ENCODE data around the gene DPCD. TPM values are rescaled to one million over a fixed set of nuclear protein-coding genes. Genes with fewer than 3 reads are reported as not detected.

Gene DPCD
- total RNA-seq, 2 experiments from 2014 or later: 9.1 to 10.3 TPM

DNA sequence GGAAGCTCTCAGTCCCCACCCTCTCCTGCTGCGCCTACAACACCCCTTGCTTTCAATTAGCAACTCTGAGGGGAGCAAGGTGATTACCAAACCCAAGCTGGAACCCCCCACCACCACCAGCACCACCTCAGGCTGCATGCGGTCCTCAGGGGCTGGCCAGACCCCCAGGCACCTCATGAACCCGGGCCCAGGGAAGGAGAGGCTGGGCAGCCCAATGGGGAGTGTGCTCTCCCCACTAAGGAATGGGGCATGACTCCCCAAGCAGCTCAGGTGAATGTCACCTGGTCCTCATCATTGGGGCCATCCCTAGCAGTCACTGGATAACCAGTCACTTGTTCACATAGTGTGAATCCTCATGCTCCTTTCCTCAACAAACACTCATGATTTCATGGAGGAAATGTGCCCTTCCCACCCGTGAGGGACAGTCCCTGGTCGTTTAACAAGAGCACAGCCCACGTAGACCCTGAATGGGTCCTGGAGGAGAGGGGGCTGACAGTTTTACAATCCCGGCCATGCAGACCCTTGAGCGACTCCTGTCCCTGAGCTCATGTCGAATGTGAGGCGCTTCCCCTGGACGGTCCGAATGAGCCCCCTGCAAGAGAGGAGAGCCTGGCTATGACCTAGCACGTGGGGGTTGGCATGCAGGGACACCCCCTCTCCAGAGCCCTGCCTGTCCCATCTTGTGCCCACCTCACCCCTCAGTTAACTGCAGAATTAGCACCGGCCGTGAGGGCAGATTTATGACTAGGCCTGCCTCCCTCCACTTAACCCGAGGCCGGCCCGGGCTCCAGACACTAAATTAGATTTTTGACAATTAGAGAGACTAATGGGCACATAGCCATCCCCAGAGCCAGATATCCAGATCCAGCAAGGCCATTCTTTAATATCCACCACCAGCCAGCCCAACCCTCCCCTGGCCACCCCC lies 29.2 kb upstream of the DPCD start:
- no peak overlapping the region for H2AFZ ChIP-seq (ENCODE audit: low read length)
- H3K4me2 ChIP-seq (ENCODE audit: low read length): no peak overlapping the region
- no peaks in the 10 kb centered on the region for H3K36me3 ChIP-seq (ENCODE audit: insufficient read depth, low read length)
- H3K4me1 ChIP-seq (ENCODE audit: insufficient read depth, low read length, poor library complexity, severe bottlenecking): no peaks in the 10 kb centered on the region
- BruUV-seq (replicated peaks): no TSS peak
- POLR2A ChIA-PET: no interaction called here
- no peak overlapping the region for H3K27ac ChIP-seq (ENCODE audit: low read depth, low read length, poor library complexity, severe bottlenecking)
- intact Hi-C loops (cut with micrococcal nuclease; ENCODE audit: unreplicated experiment): no loop called here
- TF ChIP-seq EZH2phosphoT487 (IDR thresholded peaks at IDR 0.05; ENCODE audit: borderline replicate concordance, low read depth, low read length): no peak
- TF ChIP-seq, protein P1, sequence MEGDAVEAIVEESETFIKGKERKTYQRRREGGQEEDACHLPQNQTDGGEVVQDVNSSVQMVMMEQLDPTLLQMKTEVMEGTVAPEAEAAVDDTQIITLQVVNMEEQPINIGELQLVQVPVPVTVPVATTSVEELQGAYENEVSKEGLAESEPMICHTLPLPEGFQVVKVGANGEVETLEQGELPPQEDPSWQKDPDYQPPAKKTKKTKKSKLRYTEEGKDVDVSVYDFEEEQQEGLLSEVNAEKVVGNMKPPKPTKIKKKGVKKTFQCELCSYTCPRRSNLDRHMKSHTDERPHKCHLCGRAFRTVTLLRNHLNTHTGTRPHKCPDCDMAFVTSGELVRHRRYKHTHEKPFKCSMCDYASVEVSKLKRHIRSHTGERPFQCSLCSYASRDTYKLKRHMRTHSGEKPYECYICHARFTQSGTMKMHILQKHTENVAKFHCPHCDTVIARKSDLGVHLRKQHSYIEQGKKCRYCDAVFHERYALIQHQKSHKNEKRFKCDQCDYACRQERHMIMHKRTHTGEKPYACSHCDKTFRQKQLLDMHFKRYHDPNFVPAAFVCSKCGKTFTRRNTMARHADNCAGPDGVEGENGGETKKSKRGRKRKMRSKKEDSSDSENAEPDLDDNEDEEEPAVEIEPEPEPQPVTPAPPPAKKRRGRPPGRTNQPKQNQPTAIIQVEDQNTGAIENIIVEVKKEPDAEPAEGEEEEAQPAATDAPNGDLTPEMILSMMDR (conservative IDR thresholded peaks at IDR 0.05; ENCODE audit: low read length): no peak
- H3K4me3 ChIP-seq (ENCODE audit: low read depth, low read length, poor library complexity, severe bottlenecking): no peak overlapping the region
- H3K9me2 ChIP-seq (ENCODE audit: insufficient read depth, low read length): no peaks in the 10 kb centered on the region
- H3K79me2 ChIP-seq (ENCODE audit: insufficient read depth, low read depth, low read length): no peaks in the 10 kb centered on the region
- no peak for DNase-seq (ENCODE audit: low spot score)
- CTCF ChIA-PET (ENCODE audit: unreplicated experiment): interaction anchor here (1.0 kb wide), 1 partner anchor 345 kb away, joined by 3 read pairs; no protein-coding TSS in a partner anchor
- no peaks in the 10 kb centered on the region for H4K20me1 ChIP-seq (ENCODE audit: insufficient read depth, low read length)
- no peaks in the 10 kb centered on the region for H3K9me3 ChIP-seq (ENCODE audit: low read length)

- POLR2A ChIA-PET: no interaction called here
- Histone ChIP-seq H3K4me3 (ENCODE audit: low read depth, low read length, poor library complexity, severe bottlenecking) (no peak overlapping the region), H3K4me2 (ENCODE audit: low read length) (no peak overlapping the region), H3K36me3 (ENCODE audit: insufficient read depth, low read length) (no peaks in the 10 kb centered on the region), H3K4me1 (ENCODE audit: insufficient read depth, low read length, poor library complexity, severe bottlenecking) (no peaks in the 10 kb centered on the region), H2AFZ (ENCODE audit: low read length) (no peak overlapping the region), H3K9me2 (ENCODE audit: insufficient read depth, low read length) (no peaks in the 10 kb centered on the region), H3K9me3 (ENCODE audit: low read length) (no peaks in the 10 kb centered on the region), H3K27ac (ENCODE audit: low read depth, low read length, poor library complexity, severe bottlenecking) (no peak overlapping the region), H4K20me1 (ENCODE audit: insufficient read depth, low read length) (no peaks in the 10 kb centered on the region), H3K79me2 (ENCODE audit: insufficient read depth, low read depth, low read length) (no peaks in the 10 kb centered on the region)
- CTCF ChIA-PET (ENCODE audit: unreplicated experiment): interaction anchor here (1.0 kb wide), 1 partner anchor 345 kb away, joined by 3 read pairs; no protein-coding TSS in a partner anchor
- BruUV-seq (replicated peaks): no TSS peak
- DNase-seq (ENCODE audit: low spot score): no peak
- intact Hi-C loops (cut with micrococcal nuclease; ENCODE audit: unreplicated experiment): no loop called here
- no peak for TF ChIP-seq EZH2phosphoT487 (IDR thresholded peaks at IDR 0.05; ENCODE audit: borderline replicate concordance, low read depth, low read length)
- TF ChIP-seq, protein P1 (conservative IDR thresholded peaks at IDR 0.05; ENCODE audit: low read length): no peak
These were observed 28.4 kb upstream of the DPCD start for GRCh38 chr10:101559596-101560297.

All from OCI-LY7 (cell line).